GM18519 (cell line): ENCODE data around the gene NRG3.

Experiments used
- ATAC-seq: cut with Tn5 transposase; IDR thresholded peaks from one replicate; pipeline ENCODE4 v1.9.1; 2021; ENCODE audit warnings: mild to moderate bottlenecking, moderate library complexity; ENCODE audit not compliant: unreplicated experiment, low FRiP score

Gene NRG3

GRCh38 chr10:81874875-81875466 is at the start of gene NRG3:
Gene NRG3 (plus strand): TSS chr10:81875194.
- ATAC-seq = no peak

- ATAC-seq = no peak
Measured at GRCh38 chr10:81828251-81828650, 46.7 kb upstream of the NRG3 start.

GRCh38 chr10:81831060-81831459 is 43.9 kb upstream of the NRG3 start:
- no peak for ATAC-seq

GRCh38 chr10:81838950-81839349 is 36.0 kb upstream of the NRG3 start:
- ATAC-seq = no peak

- ATAC-seq = no peak
Measured at GRCh38 chr10:81843042-81843441, 32.0 kb upstream of the NRG3 start.

GRCh38 chr10:81847675-81848074 is 27.3 kb upstream of the NRG3 start:
- no peak for ATAC-seq

GRCh38 chr10:81848514-81848913 is 26.5 kb upstream of the NRG3 start:
- ATAC-seq = no peak

- ATAC-seq = no peak
Measured at GRCh38 chr10:81848931-81849330, 26.1 kb upstream of the NRG3 start.

- no peak for ATAC-seq
Measured at GRCh38 chr10:81862596-81862995, 12.4 kb upstream of the NRG3 start.

- ATAC-seq = no peak
Measured at GRCh38 chr10:81863771-81864170, 11.2 kb upstream of the NRG3 start.

- no peak for ATAC-seq
Measured at GRCh38 chr10:81865581-81865980, 9.4 kb upstream of the NRG3 start.

GRCh38 chr10:81866753-81867152 is 8.2 kb upstream of the NRG3 start:
- ATAC-seq = no peak

- no peak for ATAC-seq
Measured at GRCh38 chr10:81870472-81870871, 4.5 kb upstream of the NRG3 start.

- ATAC-seq = no peak
Measured at GRCh38 chr10:81871558-81871957, 3.4 kb upstream of the NRG3 start.

GRCh38 chr10:81872206-81872862 is 2.7 kb upstream of the NRG3 start:
- no peak for ATAC-seq

GRCh38 chr10:81873231-81873931 is 1.6 kb upstream of the NRG3 start:
- ATAC-seq = no peak

- no peak for ATAC-seq
Measured at GRCh38 chr10:81873932-81874816, 820 bp upstream of the NRG3 start.

GRCh38 chr10:81875467-81876252 is 666 bp downstream of the NRG3 start:
- no peak for ATAC-seq

- no peak for ATAC-seq
Measured at GRCh38 chr10:81876253-81877077, 1.5 kb downstream of the NRG3 start.
